ENCODE results near the gene FOXN4. TPM values are rescaled to one million over a fixed set of nuclear protein-coding genes. Genes with fewer than 3 reads are reported as not detected.

Gene FOXN4
- total RNA-seq, 2 donors from 2014 or later = not detected

DNA sequence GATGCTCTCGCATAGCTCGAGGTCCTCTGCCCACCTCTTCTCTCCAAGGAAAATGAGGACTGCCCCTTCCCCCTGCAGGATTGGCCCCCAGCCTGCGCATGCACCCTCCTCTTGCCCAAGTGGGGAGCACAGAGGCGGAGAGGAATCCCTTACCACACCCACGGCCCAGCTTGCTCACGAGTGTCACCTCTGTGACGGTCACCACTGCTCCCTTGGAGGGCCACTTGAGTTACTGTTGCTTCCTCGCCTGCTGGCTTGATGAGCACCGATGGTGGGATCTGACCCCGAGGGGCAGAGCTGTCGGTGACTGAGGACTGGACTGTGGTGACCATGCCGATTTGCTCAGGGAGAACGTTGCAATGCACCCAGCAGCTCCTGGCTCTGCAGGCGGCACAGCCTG is 41.7 kb downstream of the FOXN4 start:
- peaks cover 22% of the 10 kb centered on the region for H3K36me3 ChIP-seq

DNA sequence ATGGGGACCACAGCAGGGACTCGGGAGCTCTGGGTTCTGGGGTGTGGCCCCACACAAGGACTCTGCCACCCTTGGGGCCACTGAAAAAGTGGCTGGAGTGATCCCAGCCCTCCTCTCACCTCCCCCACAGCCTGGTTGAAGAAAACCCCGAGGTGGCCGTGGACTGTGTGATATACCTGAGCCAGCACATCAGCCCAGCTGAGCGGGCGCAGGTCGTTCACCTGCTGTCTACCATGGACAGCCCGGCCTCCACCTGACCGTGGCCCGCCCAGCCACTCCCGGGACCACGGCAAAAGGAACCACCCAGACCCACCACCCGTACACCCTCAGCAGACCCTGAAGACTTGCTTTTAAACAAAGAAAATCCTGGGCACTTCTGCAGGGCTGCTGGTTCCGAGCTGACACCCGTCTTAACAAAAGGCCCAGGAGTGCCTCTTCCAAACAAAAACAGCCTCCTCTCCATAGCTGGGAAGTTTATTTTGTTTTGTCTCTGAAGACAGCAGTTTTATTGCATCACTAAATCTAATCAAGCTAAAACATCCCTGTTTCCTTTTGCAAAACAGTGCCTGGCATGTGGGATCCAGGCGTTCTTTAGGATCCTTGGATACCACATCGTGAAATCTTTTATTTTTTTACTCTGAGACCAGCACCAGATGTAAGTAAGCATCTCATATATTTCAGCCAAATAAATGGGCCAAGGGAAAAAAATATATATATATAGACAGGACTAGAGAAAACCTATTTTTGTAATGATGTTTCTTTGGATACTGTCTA is 42.8 kb downstream of the FOXN4 start:
- no peaks in the 10 kb centered on the region for H3K4me1 ChIP-seq (ENCODE audit: control insufficient read depth in 1 of 2, low read depth in 2 of 2)
- peaks cover 25% of the 10 kb centered on the region for H3K36me3 ChIP-seq
- H3K9me3 ChIP-seq = peaks cover 4% of the 10 kb centered on the region
- DNase-seq (ENCODE audit: low spot score) = no peak
- TF ChIP-seq, protein P1, sequence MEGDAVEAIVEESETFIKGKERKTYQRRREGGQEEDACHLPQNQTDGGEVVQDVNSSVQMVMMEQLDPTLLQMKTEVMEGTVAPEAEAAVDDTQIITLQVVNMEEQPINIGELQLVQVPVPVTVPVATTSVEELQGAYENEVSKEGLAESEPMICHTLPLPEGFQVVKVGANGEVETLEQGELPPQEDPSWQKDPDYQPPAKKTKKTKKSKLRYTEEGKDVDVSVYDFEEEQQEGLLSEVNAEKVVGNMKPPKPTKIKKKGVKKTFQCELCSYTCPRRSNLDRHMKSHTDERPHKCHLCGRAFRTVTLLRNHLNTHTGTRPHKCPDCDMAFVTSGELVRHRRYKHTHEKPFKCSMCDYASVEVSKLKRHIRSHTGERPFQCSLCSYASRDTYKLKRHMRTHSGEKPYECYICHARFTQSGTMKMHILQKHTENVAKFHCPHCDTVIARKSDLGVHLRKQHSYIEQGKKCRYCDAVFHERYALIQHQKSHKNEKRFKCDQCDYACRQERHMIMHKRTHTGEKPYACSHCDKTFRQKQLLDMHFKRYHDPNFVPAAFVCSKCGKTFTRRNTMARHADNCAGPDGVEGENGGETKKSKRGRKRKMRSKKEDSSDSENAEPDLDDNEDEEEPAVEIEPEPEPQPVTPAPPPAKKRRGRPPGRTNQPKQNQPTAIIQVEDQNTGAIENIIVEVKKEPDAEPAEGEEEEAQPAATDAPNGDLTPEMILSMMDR (IDR thresholded peaks at IDR 0.05) = no peak
- no peak for ATAC-seq (ENCODE audit: insufficient number of reproducible peaks, low FRiP score, low read depth)
- H3K27me3 ChIP-seq (replicated peaks; ENCODE audit: insufficient read depth) = no peaks in the 10 kb centered on the region
- H3K27ac ChIP-seq = no peak overlapping the region
- no peak overlapping the region for H3K4me3 ChIP-seq

More for the DNA sequence above, 41.7 kb downstream of the FOXN4 start:
- Histone ChIP-seq H3K4me1 (ENCODE audit: control insufficient read depth in 1 of 2, low read depth in 2 of 2) (no peaks in the 10 kb centered on the region), H3K4me3 (no peak overlapping the region), H3K27ac (no peak overlapping the region), H3K9me3 (peaks cover 4% of the 10 kb centered on the region), H3K27me3 (replicated peaks; ENCODE audit: insufficient read depth) (no peaks in the 10 kb centered on the region)
- DNase-seq (ENCODE audit: low spot score) = no peak
- TF ChIP-seq, protein P1 (IDR thresholded peaks at IDR 0.05) = no peak
- no peak for ATAC-seq (ENCODE audit: insufficient number of reproducible peaks, low FRiP score, low read depth)

DNA sequence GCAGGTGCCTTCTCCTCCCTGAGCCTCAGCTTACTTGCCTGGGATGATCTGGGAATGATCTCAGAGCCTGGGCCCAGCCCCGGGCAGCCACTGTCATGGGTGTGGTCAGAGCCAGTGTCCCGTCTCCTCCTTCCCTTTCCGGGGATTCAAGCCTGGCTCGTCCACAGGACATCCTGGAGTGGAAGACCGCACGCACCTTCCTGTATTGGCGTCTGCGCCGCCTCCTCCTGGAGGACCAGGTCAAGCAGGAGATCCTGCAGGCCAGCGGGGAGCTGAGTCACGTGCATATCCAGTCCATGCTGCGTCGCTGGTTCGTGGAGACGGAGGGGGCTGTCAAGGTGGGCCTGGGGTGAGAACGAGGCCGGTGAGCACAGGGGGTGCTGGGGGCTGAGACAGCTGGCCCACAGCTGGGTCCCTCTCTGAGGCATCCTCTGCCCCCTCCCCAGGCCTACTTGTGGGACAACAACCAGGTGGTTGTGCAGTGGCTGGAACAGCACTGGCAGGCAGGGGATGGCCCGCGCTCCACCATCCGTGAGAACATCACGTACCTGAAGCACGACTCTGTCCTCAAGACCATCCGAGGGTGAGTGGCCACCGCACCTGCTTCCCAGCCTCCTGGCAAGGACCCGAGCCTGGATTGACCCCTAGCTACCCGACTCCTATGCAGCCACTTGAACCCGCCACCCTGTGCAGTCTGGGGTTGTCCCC is 44.0 kb downstream of the FOXN4 start:
- Histone ChIP-seq H3K9me3 (peaks cover 4% of the 10 kb centered on the region), H3K27ac (no peak overlapping the region), H3K36me3 (peaks cover 25% of the 10 kb centered on the region), H3K4me1 (ENCODE audit: control insufficient read depth in 1 of 2, low read depth in 2 of 2) (no peaks in the 10 kb centered on the region), H3K27me3 (replicated peaks; ENCODE audit: insufficient read depth) (no peaks in the 10 kb centered on the region), H3K4me3 (no peak overlapping the region)
- ATAC-seq (ENCODE audit: insufficient number of reproducible peaks, low FRiP score, low read depth) = no peak
- no peak for DNase-seq (ENCODE audit: low spot score)
- TF ChIP-seq, protein P1 (IDR thresholded peaks at IDR 0.05) = no peak

DNA sequence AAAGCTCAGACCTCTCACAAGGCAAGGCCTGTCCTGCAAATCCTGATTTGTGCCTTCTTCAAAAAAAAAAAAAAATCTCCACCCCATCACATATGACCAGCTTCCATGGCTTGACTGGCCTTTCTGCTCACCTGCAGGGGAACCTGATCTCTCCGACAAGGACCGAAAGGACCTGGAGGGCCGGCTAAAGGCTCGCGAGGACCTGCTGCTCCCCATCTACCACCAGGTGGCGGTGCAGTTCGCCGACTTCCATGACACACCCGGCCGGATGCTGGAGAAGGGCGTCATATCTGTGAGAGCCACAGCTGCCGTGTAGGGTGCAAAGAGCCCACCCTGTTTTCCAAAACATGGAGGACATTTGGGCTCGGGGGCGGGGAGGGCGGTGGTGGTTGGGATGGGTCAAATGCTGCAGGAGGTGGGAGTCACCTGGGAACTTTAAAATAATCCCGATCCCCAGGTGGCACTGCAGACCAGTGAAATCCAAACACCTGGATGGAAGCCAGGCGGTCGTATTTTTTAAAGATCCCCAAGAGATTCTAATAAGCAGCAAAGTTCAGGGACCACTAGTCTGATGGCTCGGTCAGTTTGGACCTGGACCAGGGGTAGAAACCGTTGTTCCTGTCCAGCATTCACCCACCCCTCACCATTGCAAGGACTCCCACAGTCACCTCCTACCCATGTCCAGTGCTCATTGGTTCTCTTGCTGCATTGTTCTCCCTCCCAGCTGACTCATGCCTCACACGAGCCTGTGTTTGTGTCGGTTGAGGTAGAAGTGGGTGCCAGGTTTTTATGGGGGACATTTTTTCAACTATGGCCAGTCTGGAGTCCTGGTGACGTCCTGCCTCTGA is 44.8 kb downstream of the FOXN4 start:
- Histone ChIP-seq H3K27ac (no peak overlapping the region), H3K36me3 (peaks cover 25% of the 10 kb centered on the region), H3K9me3 (peaks cover 4% of the 10 kb centered on the region), H3K27me3 (replicated peaks; ENCODE audit: insufficient read depth) (no peaks in the 10 kb centered on the region), H3K4me1 (ENCODE audit: control insufficient read depth in 1 of 2, low read depth in 2 of 2) (no peaks in the 10 kb centered on the region), H3K4me3 (no peak overlapping the region)
- ATAC-seq (ENCODE audit: insufficient number of reproducible peaks, low FRiP score, low read depth) (no peak), DNase-seq (ENCODE audit: low spot score) (no peak)
- TF ChIP-seq, protein P1 (IDR thresholded peaks at IDR 0.05) = peak; percentile 49

DNA sequence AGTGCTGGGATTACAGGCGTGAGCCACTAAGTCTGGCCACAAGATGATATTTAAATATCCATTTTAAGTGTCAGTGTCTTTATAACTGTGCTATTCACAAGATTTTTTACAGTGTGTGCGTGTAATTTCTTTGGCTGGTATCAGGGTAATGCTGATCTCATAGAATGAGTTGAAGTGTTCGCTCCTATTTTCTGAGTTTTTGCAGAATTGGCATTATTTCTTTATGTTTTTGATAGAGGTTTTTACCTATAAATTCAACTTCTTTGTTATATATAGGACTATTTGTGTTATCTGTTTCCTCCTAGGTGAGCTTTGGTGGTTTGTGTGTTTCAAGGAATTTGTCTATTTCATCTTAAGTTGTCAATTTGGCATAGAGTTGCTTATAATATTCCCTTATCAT is 45.6 kb downstream of the FOXN4 start:
- H3K9me3 ChIP-seq = peaks cover 4% of the 10 kb centered on the region
- H3K4me3 ChIP-seq = no peak overlapping the region
- DNase-seq (ENCODE audit: low spot score) = no peak
- ATAC-seq (ENCODE audit: insufficient number of reproducible peaks, low FRiP score, low read depth) = no peak
- H3K27me3 ChIP-seq (replicated peaks; ENCODE audit: insufficient read depth) = no peaks in the 10 kb centered on the region
- no peak overlapping the region for H3K27ac ChIP-seq
- TF ChIP-seq, protein P1 (IDR thresholded peaks at IDR 0.05) = no peak
- peaks cover 29% of the 10 kb centered on the region for H3K36me3 ChIP-seq
- no peaks in the 10 kb centered on the region for H3K4me1 ChIP-seq (ENCODE audit: control insufficient read depth in 1 of 2, low read depth in 2 of 2)

All from thoracic aorta (tissue), 2 donors.